ENCODE measurements around the gene SLC6A12. TPM values are rescaled to one million over a fixed set of nuclear protein-coding genes. Genes with fewer than 3 reads are reported as not detected.
A peak's percentile ranks its signal among the peaks of the same experiment; 100 is the strongest.
"Not testable (repeated sequence)": the region's sequence is repeated elsewhere in the genome, so short reads cannot be mapped to it uniquely, and the experiment has no call there.

The SLC6A12 gene
- total RNA-seq, 4 donors from 2014 or later, result 1.2 to 13.5 (median 3.0) TPM

DNA sequence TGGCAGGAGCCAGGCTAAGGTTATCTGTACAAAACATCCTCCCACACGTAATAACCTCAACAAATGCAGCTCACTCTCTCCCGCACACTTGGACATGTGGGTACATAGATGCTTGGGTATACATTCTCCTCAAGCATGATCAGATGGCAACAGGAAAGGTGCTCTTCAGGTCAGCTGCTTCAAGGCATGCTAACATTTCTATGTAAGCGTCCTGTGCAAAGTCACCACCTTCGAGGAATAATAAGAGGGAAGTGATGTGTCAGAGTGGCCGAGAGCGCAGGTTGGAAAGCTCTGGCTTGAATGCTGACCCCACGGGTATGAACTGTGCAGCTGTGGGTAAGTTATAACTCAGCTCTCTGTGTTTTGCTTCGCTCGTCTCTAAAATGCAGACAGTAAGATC is 24.2 kb upstream of the SLC6A12 start:
- Histone ChIP-seq H3K4me1 (no peaks in the 10 kb centered on the region), H3K9me3 (peaks cover 0 to 7% of the 10 kb centered on the region in 2 donors), H3K4me3 (no peak overlapping the region), H3K36me3 (no peaks in the 10 kb centered on the region), H3K27me3 (peaks cover under 1% of the 10 kb centered on the region), H3K27ac (no peak overlapping the region)
- intact Hi-C loops (cut with DNase I; ENCODE audit: low total_unique reads), result no loop called here
- DNase-seq, result no peak
- in situ Hi-C loops (cut with MboI; ENCODE audit: low pct_ligation_motif_present in 1 of 4, low pct_unique_long_range_greater_than_20kb in 1 of 4, low sequenced_read_pairs in 3 of 4), result no loop called here
- 88 to 91% methylated on average over 9 of the region's 9 CpGs for WGBS, 2 donors (ENCODE audit: low coverage in 1 of 2)
- TF ChIP-seq POLR2A (IDR thresholded peaks at IDR 0.05), result no peak
- TF ChIP-seq EP300 (IDR thresholded peaks at IDR 0.05; ENCODE audit: low read depth), result no peak
- no peak for TF ChIP-seq POLR2AphosphoS5 (IDR thresholded peaks at IDR 0.05)
- TF ChIP-seq, protein P1, sequence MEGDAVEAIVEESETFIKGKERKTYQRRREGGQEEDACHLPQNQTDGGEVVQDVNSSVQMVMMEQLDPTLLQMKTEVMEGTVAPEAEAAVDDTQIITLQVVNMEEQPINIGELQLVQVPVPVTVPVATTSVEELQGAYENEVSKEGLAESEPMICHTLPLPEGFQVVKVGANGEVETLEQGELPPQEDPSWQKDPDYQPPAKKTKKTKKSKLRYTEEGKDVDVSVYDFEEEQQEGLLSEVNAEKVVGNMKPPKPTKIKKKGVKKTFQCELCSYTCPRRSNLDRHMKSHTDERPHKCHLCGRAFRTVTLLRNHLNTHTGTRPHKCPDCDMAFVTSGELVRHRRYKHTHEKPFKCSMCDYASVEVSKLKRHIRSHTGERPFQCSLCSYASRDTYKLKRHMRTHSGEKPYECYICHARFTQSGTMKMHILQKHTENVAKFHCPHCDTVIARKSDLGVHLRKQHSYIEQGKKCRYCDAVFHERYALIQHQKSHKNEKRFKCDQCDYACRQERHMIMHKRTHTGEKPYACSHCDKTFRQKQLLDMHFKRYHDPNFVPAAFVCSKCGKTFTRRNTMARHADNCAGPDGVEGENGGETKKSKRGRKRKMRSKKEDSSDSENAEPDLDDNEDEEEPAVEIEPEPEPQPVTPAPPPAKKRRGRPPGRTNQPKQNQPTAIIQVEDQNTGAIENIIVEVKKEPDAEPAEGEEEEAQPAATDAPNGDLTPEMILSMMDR (IDR thresholded peaks at IDR 0.05), result no peak

DNA sequence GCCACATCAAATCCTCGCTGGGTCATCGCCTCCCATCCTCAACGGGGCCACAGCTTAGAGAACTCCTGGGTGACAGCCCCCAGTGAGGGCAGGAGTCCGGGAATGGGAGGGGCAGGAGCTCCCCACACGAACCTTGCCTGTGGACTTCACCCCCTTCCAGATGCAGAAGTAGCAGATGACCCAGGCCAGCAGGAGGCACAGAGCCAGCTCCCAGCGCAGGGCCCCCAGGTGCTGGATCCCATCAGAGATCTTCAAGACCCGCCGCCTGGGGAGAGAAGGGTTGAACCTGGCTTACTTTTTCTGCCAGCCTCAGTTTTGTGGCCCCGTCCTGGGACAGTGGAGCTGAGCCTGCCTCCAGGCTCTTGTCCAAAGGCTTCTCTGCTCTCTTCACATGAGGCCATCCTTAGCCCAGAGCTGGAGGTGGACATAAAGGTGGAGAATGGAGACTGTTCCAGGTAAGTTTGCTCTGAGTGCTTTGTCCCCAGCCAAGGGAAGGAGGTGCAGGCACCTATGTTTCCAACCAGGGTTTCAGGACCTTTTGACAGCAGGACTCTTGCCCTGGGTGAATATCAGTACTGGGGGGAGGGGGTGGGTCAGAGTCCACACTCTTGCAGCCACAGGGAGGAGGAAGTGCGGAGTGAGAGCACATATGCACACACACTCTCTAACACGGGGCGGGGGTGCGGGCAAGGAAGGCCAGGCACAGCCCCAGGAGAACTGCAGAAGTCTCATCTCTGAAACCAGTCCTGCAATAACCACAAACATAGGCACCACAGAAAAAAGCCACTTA is 23.3 kb upstream of the SLC6A12 start:
- peak; percentile 23 for DNase-seq
- WGBS, 2 donors (ENCODE audit: low coverage in 1 of 2), result 77 to 90% methylated on average over 2 to 11 of the region's 13 CpGs
- no peak overlapping the region for H3K4me3 ChIP-seq
- no peak overlapping the region for H3K27ac ChIP-seq
- in situ Hi-C loops (cut with MboI; ENCODE audit: low pct_ligation_motif_present in 1 of 4, low pct_unique_long_range_greater_than_20kb in 1 of 4, low sequenced_read_pairs in 3 of 4), result no loop called here
- TF ChIP-seq EP300 (IDR thresholded peaks at IDR 0.05; ENCODE audit: low read depth) (no peak), POLR2AphosphoS5 (IDR thresholded peaks at IDR 0.05) (no peak), POLR2A (IDR thresholded peaks at IDR 0.05) (no peak)
- TF ChIP-seq, protein P1 (IDR thresholded peaks at IDR 0.05), result no peak
- peaks cover 0 to 7% of the 10 kb centered on the region in 2 donors for H3K9me3 ChIP-seq
- H3K36me3 ChIP-seq, result no peaks in the 10 kb centered on the region
- intact Hi-C loops (cut with DNase I; ENCODE audit: low total_unique reads), result no loop called here
- no peaks in the 10 kb centered on the region for H3K27me3 ChIP-seq
- no peaks in the 10 kb centered on the region for H3K4me1 ChIP-seq

DNA sequence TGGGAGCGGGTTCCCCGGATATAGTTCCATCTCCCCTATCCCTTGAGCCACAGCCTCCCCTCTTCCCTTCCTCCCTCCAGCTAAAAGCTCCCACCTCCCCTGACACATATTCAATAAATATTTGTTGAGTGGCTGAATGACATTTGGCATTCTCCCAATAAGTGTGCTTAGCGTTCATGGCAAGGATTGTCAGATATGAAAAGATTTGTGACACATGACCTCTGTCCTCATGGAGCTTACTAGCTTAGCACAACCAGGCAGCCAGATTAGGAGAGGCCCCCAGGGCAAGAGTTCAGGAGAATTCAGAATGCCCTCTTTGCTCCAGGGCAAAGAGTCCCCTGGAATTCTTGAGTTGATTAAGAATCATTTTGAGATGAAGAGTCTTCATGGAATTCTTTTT is 22.5 kb upstream of the SLC6A12 start:
- intact Hi-C loops (cut with DNase I; ENCODE audit: low total_unique reads), result no loop called here
- Histone ChIP-seq H3K4me1 (no peaks in the 10 kb centered on the region), H3K27me3 (no peaks in the 10 kb centered on the region), H3K36me3 (no peaks in the 10 kb centered on the region), H3K27ac (no peak overlapping the region), H3K4me3 (no peak overlapping the region), H3K9me3 (peaks cover 0 to 7% of the 10 kb centered on the region in 2 donors)
- TF ChIP-seq, protein P1 (IDR thresholded peaks at IDR 0.05), result no peak
- TF ChIP-seq POLR2A (IDR thresholded peaks at IDR 0.05) (no peak), POLR2AphosphoS5 (IDR thresholded peaks at IDR 0.05) (no peak), EP300 (IDR thresholded peaks at IDR 0.05; ENCODE audit: low read depth) (no peak)
- DNase-seq, result no peak
- WGBS, 2 donors (ENCODE audit: low coverage in 1 of 2), result 75% methylated on average over 3 of the region's 3 CpGs; no CpG with 5 or more reads in 1 of the 2 donors
- in situ Hi-C loops (cut with MboI; ENCODE audit: low pct_ligation_motif_present in 1 of 4, low pct_unique_long_range_greater_than_20kb in 1 of 4, low sequenced_read_pairs in 3 of 4), result no loop called here

DNA sequence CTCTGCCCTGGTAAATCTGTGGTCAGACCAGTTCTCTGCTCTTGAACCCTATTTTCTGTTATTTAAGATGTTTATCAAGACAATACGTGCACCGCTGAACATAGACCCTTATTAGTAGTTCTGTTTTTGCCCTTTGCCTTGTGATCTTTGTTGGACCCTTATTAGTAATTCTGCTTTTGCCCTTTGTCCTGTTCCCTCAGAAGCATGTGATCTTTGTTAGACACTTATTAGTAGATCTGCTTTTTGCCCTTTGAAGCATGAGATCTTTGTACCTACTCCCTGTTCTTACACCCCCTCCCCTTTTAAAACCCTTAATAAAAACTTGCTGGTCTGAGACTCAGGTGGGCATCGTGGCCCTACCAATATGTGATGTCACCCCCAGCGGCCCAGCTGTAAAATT is 22.0 kb upstream of the SLC6A12 start:
- WGBS, 2 donors (ENCODE audit: low coverage in 1 of 2), result 88 to 100% methylated on average over 2 to 4 of the region's 4 CpGs

More for the DNA sequence above, 22.0 kb upstream of the SLC6A12 start:
- H3K9me3 ChIP-seq; H3K27me3 ChIP-seq; in situ Hi-C loops (cut with MboI; ENCODE audit: low pct_ligation_motif_present in 1 of 4, low pct_unique_long_range_greater_than_20kb in 1 of 4, low sequenced_read_pairs in 3 of 4); H3K36me3 ChIP-seq; intact Hi-C loops (cut with DNase I; ENCODE audit: low total_unique reads); H3K4me3 ChIP-seq; DNase-seq; H3K4me1 ChIP-seq; H3K27ac ChIP-seq: not testable (repeated sequence)
